ENCODE data around the gene APOC3.

Gene APOC3

GRCh38 chr11:116873381-116873780 lies 43.7 kb downstream of the APOC3 start:
- TF ChIP-seq CTCF (IDR thresholded peaks at IDR 0.05; ENCODE audit: insufficient read depth, low read depth, low read length, missing control alignments) = no peak
- H3K4me3 ChIP-seq (ENCODE audit: low read length) = no peak overlapping the region
- no peak for DNase-seq (ENCODE audit: low read depth)

GRCh38 chr11:116874251-116874650 lies 44.5 kb downstream of the APOC3 start:
- no peak overlapping the region for H3K4me3 ChIP-seq (ENCODE audit: low read length)
- no peak for TF ChIP-seq CTCF (IDR thresholded peaks at IDR 0.05; ENCODE audit: insufficient read depth, low read depth, low read length, missing control alignments)
- peak; percentile 23 for DNase-seq (ENCODE audit: low read depth)

DNA sequence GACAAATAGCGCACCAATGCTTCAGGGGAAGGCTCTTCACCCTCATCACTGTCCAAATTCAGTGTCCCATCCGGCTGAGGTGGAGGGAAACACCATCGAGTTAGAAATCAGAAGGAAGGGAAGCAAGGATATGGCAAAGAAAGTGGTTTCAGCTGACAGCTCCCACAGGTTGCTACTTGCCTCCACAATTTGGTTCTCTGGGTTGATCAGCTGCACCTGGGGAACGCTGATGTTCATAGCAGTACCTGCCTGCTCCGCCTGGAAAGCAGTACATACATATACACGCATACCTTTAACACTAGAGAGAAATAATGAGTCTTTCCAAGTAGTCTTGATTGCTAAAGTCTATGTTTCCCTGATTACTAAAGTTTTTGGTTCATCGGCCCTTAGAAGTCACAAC lies 45.5 kb downstream of the APOC3 start:
- DNase-seq (ENCODE audit: low read depth) = no peak
- no peak for TF ChIP-seq CTCF (IDR thresholded peaks at IDR 0.05; ENCODE audit: insufficient read depth, low read depth, low read length, missing control alignments)
- no peak overlapping the region for H3K4me3 ChIP-seq (ENCODE audit: low read length)

DNA sequence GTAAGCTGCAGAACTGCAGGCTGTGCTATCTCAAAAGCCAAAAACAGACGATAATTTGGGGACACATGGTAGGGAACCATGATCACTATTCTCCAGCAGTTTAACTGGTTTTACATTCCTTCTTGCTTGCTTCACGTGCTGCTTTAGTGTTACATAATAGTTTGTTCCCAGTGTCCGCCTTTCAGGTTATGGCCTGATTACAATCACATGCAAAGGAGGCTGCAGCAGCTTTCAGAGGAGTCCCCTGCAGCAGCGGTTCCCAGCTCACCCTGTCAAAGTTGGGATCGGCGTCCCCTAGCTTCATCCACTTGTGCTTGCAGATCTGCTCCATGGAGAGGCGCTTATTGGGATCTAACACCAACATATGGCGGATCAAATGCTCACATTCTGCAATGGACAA lies 46.9 kb downstream of the APOC3 start:
- no peak for DNase-seq (ENCODE audit: low read depth)
- no peak for TF ChIP-seq CTCF (IDR thresholded peaks at IDR 0.05; ENCODE audit: insufficient read depth, low read depth, low read length, missing control alignments)
- H3K4me3 ChIP-seq (ENCODE audit: low read length) = no peak overlapping the region

DNA sequence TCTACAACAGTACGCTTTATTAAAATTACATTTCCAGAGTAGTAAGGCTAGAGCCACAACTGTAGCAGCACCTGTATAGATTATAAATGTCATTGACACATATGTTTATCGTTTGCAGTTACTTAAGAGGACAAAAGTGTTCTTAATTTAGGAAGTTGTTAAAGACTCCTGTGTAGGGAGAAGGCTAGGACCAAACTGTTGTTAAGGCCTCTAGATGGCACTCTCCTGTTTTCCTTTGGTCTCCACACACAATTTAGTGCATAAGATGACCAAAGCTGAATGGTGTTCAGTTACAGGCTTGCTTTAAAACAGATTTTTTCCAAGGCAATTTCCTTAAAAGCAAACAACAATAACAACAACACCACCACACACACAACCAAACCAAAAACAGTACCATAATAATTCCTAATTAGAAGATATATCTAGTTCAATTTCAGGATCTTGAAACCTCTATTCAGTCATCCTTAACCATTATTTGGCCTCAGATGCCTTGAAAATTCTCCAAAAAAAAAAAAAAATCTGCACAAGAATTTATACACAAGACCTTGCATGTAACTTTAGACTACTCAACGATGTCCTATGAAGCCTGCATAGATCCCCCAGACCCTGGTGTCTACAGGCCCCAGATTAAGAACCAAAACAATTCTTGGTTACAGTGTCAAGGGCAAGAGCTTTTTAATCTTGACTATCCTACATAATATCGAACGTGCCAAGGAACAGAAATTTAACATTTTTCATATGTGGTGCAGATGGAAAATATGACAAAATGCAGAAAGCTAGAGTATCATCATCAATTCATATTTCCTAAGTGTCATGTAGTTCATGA lies 50.3 kb downstream of the APOC3 start:
- DNase-seq (ENCODE audit: low read depth) = peak; percentile 75
- H3K4me3 ChIP-seq (ENCODE audit: low read length) = no peak overlapping the region
- TF ChIP-seq CTCF (IDR thresholded peaks at IDR 0.05; ENCODE audit: insufficient read depth, low read depth, low read length, missing control alignments) = peak; percentile 82

GRCh38 chr11:116881143-116881542 lies 51.4 kb downstream of the APOC3 start:
- TF ChIP-seq CTCF (IDR thresholded peaks at IDR 0.05; ENCODE audit: insufficient read depth, low read depth, low read length, missing control alignments) = no peak
- no peak for DNase-seq (ENCODE audit: low read depth)

GRCh38 chr11:116882386-116882785 lies 52.7 kb downstream of the APOC3 start:
- TF ChIP-seq CTCF (IDR thresholded peaks at IDR 0.05; ENCODE audit: insufficient read depth, low read depth, low read length, missing control alignments) = no peak
- H3K4me3 ChIP-seq (ENCODE audit: low read length) = no peak overlapping the region
- peak; percentile 20 for DNase-seq (ENCODE audit: low read depth)

More at GRCh38 chr11:116881143-116881542, 51.4 kb downstream of the APOC3 start:
- H3K4me3 ChIP-seq (ENCODE audit: low read length) = no peak overlapping the region

Data from epithelial cell of esophagus (primary cell).